ENCODE measurements around the gene HMGN3. TPM values are rescaled to one million over a fixed set of nuclear protein-coding genes. Genes with fewer than 3 reads are reported as not detected.
"Not testable (repeated sequence)": the region's sequence is repeated elsewhere in the genome, so short reads cannot be mapped to it uniquely, and the experiment has no call there.

HMGN3 gene
- total RNA-seq, 1 experiment from 2014 or later: 246 TPM

DNA sequence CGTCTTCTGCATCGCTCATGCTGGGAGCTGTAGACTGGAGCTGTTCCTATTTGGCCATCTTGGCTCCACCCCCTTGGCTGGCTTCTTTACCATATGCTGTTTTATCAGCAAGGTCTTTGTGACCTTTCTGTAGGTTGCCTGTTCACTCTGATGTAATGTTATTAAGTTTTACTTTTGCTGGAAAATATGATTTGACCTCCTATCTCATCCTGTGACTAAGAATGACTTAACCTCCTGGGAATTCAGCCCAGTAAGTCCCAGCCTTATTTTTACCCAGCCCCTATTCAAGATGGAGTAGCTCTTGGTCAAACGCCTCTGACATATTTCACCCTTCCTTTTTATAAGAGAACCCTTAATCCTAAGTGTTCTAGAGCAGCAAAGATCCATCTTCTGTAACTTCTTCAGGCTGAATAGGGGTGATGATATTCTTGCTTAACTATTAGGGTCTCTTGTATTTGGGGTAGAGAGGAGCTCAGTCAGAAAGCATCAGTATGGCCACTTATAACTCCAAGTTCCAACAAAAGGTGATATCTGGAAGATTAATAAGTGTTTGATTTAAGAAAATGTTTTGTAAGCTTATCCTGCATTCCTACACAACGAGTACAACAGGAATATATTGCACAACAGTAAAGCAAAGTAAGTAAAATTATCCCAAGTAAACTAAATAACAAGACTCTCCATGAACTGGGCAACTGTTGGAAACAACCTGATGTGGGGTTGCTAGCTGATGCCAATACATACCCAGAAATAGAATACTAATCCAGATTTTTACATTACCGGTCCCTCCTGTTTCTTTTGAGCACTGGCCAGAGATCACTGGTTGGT lies 23.1 kb upstream of the HMGN3 start:
- no peak overlapping the region for H3K27ac Mint-ChIP-seq (ENCODE audit: unreplicated experiment)
- H3K4me3 ChIP-seq (ENCODE audit: low read depth, low read length): no peak overlapping the region
- TF ChIP-seq, protein P1, sequence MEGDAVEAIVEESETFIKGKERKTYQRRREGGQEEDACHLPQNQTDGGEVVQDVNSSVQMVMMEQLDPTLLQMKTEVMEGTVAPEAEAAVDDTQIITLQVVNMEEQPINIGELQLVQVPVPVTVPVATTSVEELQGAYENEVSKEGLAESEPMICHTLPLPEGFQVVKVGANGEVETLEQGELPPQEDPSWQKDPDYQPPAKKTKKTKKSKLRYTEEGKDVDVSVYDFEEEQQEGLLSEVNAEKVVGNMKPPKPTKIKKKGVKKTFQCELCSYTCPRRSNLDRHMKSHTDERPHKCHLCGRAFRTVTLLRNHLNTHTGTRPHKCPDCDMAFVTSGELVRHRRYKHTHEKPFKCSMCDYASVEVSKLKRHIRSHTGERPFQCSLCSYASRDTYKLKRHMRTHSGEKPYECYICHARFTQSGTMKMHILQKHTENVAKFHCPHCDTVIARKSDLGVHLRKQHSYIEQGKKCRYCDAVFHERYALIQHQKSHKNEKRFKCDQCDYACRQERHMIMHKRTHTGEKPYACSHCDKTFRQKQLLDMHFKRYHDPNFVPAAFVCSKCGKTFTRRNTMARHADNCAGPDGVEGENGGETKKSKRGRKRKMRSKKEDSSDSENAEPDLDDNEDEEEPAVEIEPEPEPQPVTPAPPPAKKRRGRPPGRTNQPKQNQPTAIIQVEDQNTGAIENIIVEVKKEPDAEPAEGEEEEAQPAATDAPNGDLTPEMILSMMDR (IDR thresholded peaks at IDR 0.05; ENCODE audit: insufficient read depth in 1 of 2, low read depth in 1 of 2, low read length in 1 of 2, severe bottlenecking in 1 of 2, unreplicated experiment in 1 of 2): no peak
- H3K27me3 ChIP-seq (replicated peaks; ENCODE audit: control insufficient read depth, insufficient read depth, low read length): no peaks in the 10 kb centered on the region
- H3K4me1 Mint-ChIP-seq (ENCODE audit: low read depth, unreplicated experiment): no peaks in the 10 kb centered on the region
- CTCF ChIA-PET: no interaction called here
- POLR2A ChIA-PET: no interaction called here
- H3K36me3 ChIP-seq (ENCODE audit: control insufficient read depth, insufficient read depth, low read length): no peaks in the 10 kb centered on the region
- H3K4me1 ChIP-seq: peaks cover 9% of the 10 kb centered on the region
- DNase-seq: no peak
- intact Hi-C loops (cut with micrococcal nuclease; ENCODE audit: unreplicated experiment): loop anchor here (5.0 kb wide), 1 partner anchor 45 kb away; no protein-coding TSS in a partner anchor
- no peaks in the 10 kb centered on the region for H3K27me3 Mint-ChIP-seq (ENCODE audit: insufficient read depth, unreplicated experiment)
- H3K9me3 Mint-ChIP-seq (ENCODE audit: unreplicated experiment): peaks cover 40% of the 10 kb centered on the region
- BruUV-seq (replicated peaks): no TSS peak
- H3K36me3 Mint-ChIP-seq (ENCODE audit: insufficient read depth, unreplicated experiment): no peaks in the 10 kb centered on the region
- no peaks in the 10 kb centered on the region for H3K9me3 ChIP-seq
- no peak overlapping the region for H3K4me3 Mint-ChIP-seq (ENCODE audit: unreplicated experiment)

DNA sequence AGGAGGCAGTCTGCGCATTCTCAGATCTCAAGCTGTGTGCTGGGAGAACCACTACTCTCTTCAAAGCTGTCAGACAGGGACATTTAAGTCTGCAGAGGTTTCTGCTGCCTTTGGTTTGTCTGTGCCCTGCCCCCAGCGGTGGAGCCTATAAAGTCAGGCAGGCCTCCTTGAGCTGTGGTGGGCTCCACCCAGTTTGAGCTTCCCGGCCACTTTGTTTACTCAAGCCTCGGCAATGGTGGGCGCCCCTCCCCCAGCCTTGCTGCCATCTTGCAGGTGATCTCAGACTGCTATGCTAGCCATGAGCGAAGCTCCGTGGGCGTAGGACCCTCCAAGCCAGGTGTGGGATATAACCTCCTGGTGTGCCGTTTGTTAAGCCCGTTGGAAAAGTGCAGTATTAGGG lies 22.3 kb upstream of the HMGN3 start:
- H3K4me1 Mint-ChIP-seq (ENCODE audit: low read depth, unreplicated experiment); CTCF ChIA-PET; DNase-seq; H3K9me3 ChIP-seq; H3K4me3 Mint-ChIP-seq (ENCODE audit: unreplicated experiment); H3K36me3 Mint-ChIP-seq (ENCODE audit: insufficient read depth, unreplicated experiment); H3K27me3 ChIP-seq (replicated peaks; ENCODE audit: control insufficient read depth, insufficient read depth, low read length); H3K4me1 ChIP-seq; H3K27me3 Mint-ChIP-seq (ENCODE audit: insufficient read depth, unreplicated experiment); POLR2A ChIA-PET; H3K27ac Mint-ChIP-seq (ENCODE audit: unreplicated experiment); BruUV-seq (replicated peaks); H3K4me3 ChIP-seq (ENCODE audit: low read depth, low read length); H3K36me3 ChIP-seq (ENCODE audit: control insufficient read depth, insufficient read depth, low read length): not testable (repeated sequence)
- peaks cover 48% of the 10 kb centered on the region for H3K9me3 Mint-ChIP-seq (ENCODE audit: unreplicated experiment)
- intact Hi-C loops (cut with micrococcal nuclease; ENCODE audit: unreplicated experiment): loop anchor here (5.0 kb wide), 1 partner anchor 46 kb away; no protein-coding TSS in a partner anchor

DNA sequence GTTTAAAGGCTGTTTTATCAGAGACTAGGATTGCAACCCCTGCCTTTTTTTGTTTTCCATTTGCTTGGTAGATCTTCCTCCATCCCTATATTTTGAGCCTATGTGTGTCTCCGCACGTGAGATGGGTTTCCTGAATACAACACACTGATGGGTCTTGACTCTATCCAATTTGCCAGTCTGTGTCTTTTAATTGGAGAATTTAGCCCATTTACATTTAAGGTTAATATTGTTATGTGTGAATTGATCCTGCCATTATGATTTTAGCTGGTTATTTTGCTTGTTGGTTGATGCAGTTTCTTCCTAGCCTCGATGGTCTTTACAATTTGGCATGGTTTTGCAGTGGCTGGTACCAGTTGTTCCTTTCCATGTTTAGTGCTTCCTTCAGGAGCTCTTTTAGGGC lies 20.6 kb upstream of the HMGN3 start:
- DNase-seq; H3K4me1 Mint-ChIP-seq (ENCODE audit: low read depth, unreplicated experiment); H3K9me3 ChIP-seq; H3K36me3 ChIP-seq (ENCODE audit: control insufficient read depth, insufficient read depth, low read length); H3K4me1 ChIP-seq; H3K27ac Mint-ChIP-seq (ENCODE audit: unreplicated experiment); H3K4me3 ChIP-seq (ENCODE audit: low read depth, low read length); H3K27me3 Mint-ChIP-seq (ENCODE audit: insufficient read depth, unreplicated experiment); CTCF ChIA-PET; H3K4me3 Mint-ChIP-seq (ENCODE audit: unreplicated experiment); BruUV-seq (replicated peaks); POLR2A ChIA-PET; H3K36me3 Mint-ChIP-seq (ENCODE audit: insufficient read depth, unreplicated experiment); H3K27me3 ChIP-seq (replicated peaks; ENCODE audit: control insufficient read depth, insufficient read depth, low read length): not testable (repeated sequence)
- intact Hi-C loops (cut with micrococcal nuclease; ENCODE audit: unreplicated experiment): loop anchor here (5.0 kb wide), 1 partner anchor 47 kb away; no protein-coding TSS in a partner anchor
- peaks cover 36% of the 10 kb centered on the region for H3K9me3 Mint-ChIP-seq (ENCODE audit: unreplicated experiment)

DNA sequence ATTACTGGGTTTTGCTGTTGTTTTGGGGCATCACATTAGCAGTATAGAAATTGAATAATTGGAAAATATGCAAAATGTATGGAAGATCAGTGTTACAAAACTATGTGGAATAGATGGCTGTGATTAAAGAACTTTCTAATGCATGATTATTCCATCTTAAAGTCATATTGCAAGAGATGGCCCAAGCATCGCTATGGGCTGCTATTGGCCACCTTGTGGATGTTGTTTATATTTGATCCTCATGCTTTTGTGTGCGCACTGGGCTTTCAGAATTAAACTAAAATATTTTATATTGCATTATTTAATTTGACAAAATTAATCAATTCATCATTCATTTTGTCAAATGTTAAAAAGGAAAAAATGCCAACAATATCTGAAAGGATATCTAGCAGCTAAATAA lies 16.1 kb upstream of the HMGN3 start:
- intact Hi-C loops (cut with micrococcal nuclease; ENCODE audit: unreplicated experiment): no loop called here
- no peak for DNase-seq
- Mint-ChIP-seq H3K9me3 (ENCODE audit: unreplicated experiment) (peaks cover 10% of the 10 kb centered on the region), H3K4me1 (ENCODE audit: low read depth, unreplicated experiment) (no peaks in the 10 kb centered on the region), H3K27ac (ENCODE audit: unreplicated experiment) (no peak overlapping the region), H3K4me3 (ENCODE audit: unreplicated experiment) (no peak overlapping the region), H3K36me3 (ENCODE audit: insufficient read depth, unreplicated experiment) (no peaks in the 10 kb centered on the region), H3K27me3 (ENCODE audit: insufficient read depth, unreplicated experiment) (no peaks in the 10 kb centered on the region)
- H3K4me3 ChIP-seq (ENCODE audit: low read depth, low read length): no peak overlapping the region
- H3K4me1 ChIP-seq: no peaks in the 10 kb centered on the region
- no peaks in the 10 kb centered on the region for H3K27me3 ChIP-seq (replicated peaks; ENCODE audit: control insufficient read depth, insufficient read depth, low read length)
- CTCF ChIA-PET: interaction anchor here (0.6 kb wide), 5 partner anchors 159 to 672 kb away, joined by 3 read pairs; no protein-coding TSS in a partner anchor
- no peaks in the 10 kb centered on the region for H3K36me3 ChIP-seq (ENCODE audit: control insufficient read depth, insufficient read depth, low read length)
- no peaks in the 10 kb centered on the region for H3K9me3 ChIP-seq
- no TSS peak for BruUV-seq (replicated peaks)
- TF ChIP-seq, protein P1 (IDR thresholded peaks at IDR 0.05; ENCODE audit: insufficient read depth in 1 of 2, low read depth in 1 of 2, low read length in 1 of 2, severe bottlenecking in 1 of 2, unreplicated experiment in 1 of 2): no peak
- POLR2A ChIA-PET: no interaction called here

Data from Caco-2 (cell line).